IPS-NIHi11 (cell line): ENCODE measurements around the gene GIT2.

ENCODE experiments used
- DNase-seq: peaks from one replicate; pipeline ENCODE4 v3.0.0; 2012; ENCODE audit warnings: mixed read lengths, low spot score

Gene GIT2

DNA sequence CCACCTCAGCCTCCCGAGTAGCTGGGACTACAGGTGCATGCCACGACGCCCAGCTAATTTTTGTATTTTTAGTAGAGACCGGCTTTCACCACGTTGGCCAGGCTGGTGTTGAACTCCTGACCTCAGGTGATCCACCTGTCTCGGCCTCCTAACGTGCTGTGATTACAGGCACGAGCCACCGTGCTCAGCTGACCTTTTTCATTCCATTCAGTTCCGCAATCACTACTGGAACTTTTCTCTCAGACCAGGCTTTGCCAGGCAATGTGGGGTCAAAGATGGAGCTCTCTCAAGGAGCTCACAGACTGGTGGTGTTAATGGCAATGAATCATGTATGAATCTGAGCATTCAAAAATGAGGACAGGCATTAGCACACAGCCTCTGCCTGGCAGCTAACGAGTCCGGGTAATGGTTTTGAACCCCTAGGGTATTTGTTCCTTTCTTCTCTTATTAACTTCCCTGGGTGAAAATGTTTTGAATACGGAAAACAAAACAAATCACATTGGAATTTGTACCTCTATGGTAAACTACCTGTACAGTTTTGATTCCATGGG, 105.5 kb downstream of the GIT2 start:
- DNase-seq = no peak

GRCh38 chr12:109888179-109889020, 107.8 kb downstream of the GIT2 start:
- no peak for DNase-seq

GRCh38 chr12:109885616-109886015, 110.6 kb downstream of the GIT2 start:
- no peak for DNase-seq

- DNase-seq = no peak
Observed at GRCh38 chr12:109883461-109883860, 112.7 kb downstream of the GIT2 start.

GRCh38 chr12:109881752-109882151, 114.4 kb downstream of the GIT2 start:
- DNase-seq = no peak

GRCh38 chr12:109880938-109881337, 115.2 kb downstream of the GIT2 start:
- no peak for DNase-seq

DNA sequence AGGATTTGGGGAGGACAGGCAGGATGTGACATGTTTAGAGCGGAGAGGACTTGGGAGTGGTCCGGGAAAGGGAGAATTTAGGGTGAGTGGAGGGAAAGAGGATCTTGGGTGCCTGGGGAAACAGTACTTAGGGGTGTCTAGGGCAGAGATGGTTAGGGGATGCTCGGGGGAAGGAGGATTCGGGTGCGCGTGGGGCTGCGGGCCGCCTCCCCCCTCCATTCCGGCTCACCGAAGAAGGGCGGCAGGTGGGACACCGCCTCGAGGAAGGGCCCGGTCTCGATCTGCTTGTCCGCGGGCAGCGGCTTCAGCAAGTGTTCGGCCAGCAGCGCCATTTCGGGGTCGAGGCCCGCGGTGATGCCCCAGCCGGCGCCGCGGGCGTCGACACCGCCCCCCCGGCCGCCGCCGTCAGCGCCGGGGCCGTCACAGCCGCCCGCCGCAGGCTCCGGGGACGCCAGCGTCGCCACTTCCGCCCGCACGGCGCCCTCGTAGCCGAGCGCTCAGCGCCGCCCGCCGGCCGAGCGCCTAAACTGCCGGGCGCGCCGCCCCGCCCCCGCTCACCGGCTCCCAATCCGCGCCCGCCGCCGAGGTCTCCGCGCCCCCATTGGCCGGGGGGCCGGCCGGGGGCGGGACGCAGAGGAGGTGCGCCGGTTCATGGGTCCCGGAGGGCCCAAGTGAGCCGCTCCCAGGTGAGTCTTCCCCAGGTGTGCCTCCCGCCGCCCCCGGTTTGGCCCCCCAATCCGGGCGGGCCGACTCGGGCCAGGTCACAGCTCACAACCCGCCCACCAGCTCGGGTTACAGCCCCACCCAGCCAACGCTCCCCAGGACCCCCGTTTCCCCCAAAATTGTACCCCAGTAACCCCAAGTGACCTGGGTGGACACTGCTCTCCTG, 115.9 kb downstream of the GIT2 start, which contains the start of gene GLTP:
Gene GLTP (minus strand): TSS at position 499 of the 889 bp plus-strand sequence. CDS start 167 bp downstream, at position 332.
- DNase-seq = peak; percentile 99
